SK-N-SH treated with all-trans-retinoic acid at 6 μM for 48 hours (cell line): ENCODE results near the gene ACSL1.

Experiments used
- ATAC-seq: fragments of 200-7000 bp; cut with Tn5 transposase; 3 replicates; pipeline ENCODE4 v1.9.1; 2020; ENCODE audit warnings: mild to moderate bottlenecking, moderate library complexity
- ARNTL ChIP-seq: fragments of 450-650 bp; formaldehyde crosslinking; IDR thresholded peaks from 2 replicates; pipeline ENCODE4 v1.5.0; 2020; ENCODE audit warnings: low read depth, mild to moderate bottlenecking, moderate library complexity, borderline replicate concordance
- BACH2 ChIP-seq: fragments of 250-450 bp; sonication (Bioruptor Pico); IDR thresholded peaks from 2 replicates; pipeline ENCODE4 v1.9.0; 2021; ENCODE audit warnings: mild to moderate bottlenecking, borderline replicate concordance
- ESRRG ChIP-seq: fragments of 250-450 bp; sonication (Bioruptor Pico); IDR thresholded peaks from 2 replicates; pipeline ENCODE4 v1.6.1; 2021; ENCODE audit warnings: mild to moderate bottlenecking
- GLIS3 ChIP-seq: fragments of 250-450 bp; sonication (Bioruptor Pico); IDR thresholded peaks from 2 replicates; pipeline ENCODE4 v1.5.0; 2020; ENCODE audit warnings: mild to moderate bottlenecking, moderate library complexity
- ISL1 ChIP-seq: fragments of 250-450 bp; sonication (Bioruptor Pico); IDR thresholded peaks from 2 replicates; pipeline ENCODE4 v2.1.2; 2022; ENCODE audit warnings: mild to moderate bottlenecking, moderate library complexity
- OSR1 ChIP-seq: fragments of 250-450 bp; sonication (Bioruptor Pico); IDR thresholded peaks from 2 replicates; pipeline ENCODE4 v1.8.0; 2022; ENCODE audit warnings: moderate library complexity, mild to moderate bottlenecking, inconsistent platforms
- PPARA ChIP-seq: fragments of 250-450 bp; sonication (Bioruptor Pico); IDR thresholded peaks from 2 replicates; pipeline ENCODE4 v1.5.0; 2020; ENCODE audit warnings: mild to moderate bottlenecking, borderline replicate concordance
- RARB ChIP-seq: fragments of 250-450 bp; sonication (Bioruptor Pico); IDR thresholded peaks from 2 replicates; pipeline ENCODE4 v1.8.0; 2021; ENCODE audit warnings: mild to moderate bottlenecking, moderate library complexity
- SNAI2 ChIP-seq: fragments of 250-450 bp; sonication (Bioruptor Pico); IDR thresholded peaks from 2 replicates; pipeline ENCODE4 v1.5.0; 2020; ENCODE audit warnings: mild to moderate bottlenecking, moderate library complexity
- TCF4 ChIP-seq: fragments of 250-450 bp; sonication (Bioruptor Pico); IDR thresholded peaks from 2 replicates; pipeline ENCODE4 v1.8.0; 2021; ENCODE audit warnings: mild to moderate bottlenecking, moderate library complexity, borderline replicate concordance
- TOX ChIP-seq: fragments of 250-450 bp; sonication (Bioruptor Pico); IDR thresholded peaks from 2 replicates; pipeline ENCODE4 v1.8.0; 2021; ENCODE audit warnings: mild to moderate bottlenecking, moderate library complexity, borderline replicate concordance
- ZC3H10 ChIP-seq: fragments of 250-450 bp; sonication (Bioruptor Pico); IDR thresholded peaks from 2 replicates; pipeline ENCODE4 v1.5.1; 2021; ENCODE audit warnings: mild to moderate bottlenecking, moderate library complexity
- ZFP3 ChIP-seq: fragments of 250-450 bp; sonication (Bioruptor Pico); IDR thresholded peaks from 2 replicates; pipeline ENCODE4 v1.5.0; 2020; ENCODE audit warnings: mild to moderate bottlenecking, moderate library complexity
- ZFP30 ChIP-seq: fragments of 450-650 bp; formaldehyde crosslinking; IDR thresholded peaks from 2 replicates; pipeline ENCODE4 v1.5.0; 2022; ENCODE audit warnings: mild to moderate bottlenecking, moderate library complexity
- ZNF565 ChIP-seq: fragments of 450-650 bp; formaldehyde crosslinking; conservative IDR thresholded peaks from 2 replicates; pipeline ENCODE4 v1.5.0; 2020; ENCODE audit warnings: low read depth, mild to moderate bottlenecking, moderate library complexity
- ZNF70 ChIP-seq: fragments of 450-650 bp; formaldehyde crosslinking; IDR thresholded peaks from 2 replicates; pipeline ENCODE4 v1.5.0; 2020; ENCODE audit warnings: mild to moderate bottlenecking, moderate library complexity
- ZNF8 ChIP-seq: fragments of 450-650 bp; formaldehyde crosslinking; IDR thresholded peaks from 2 replicates; pipeline ENCODE4 v1.5.0; 2020; ENCODE audit warnings: mild to moderate bottlenecking, moderate library complexity
- TF ChIP-seq, protein P1 (sequence below): fragments of 250-450 bp; sonication (Bioruptor Pico); IDR thresholded peaks from 2 replicates; pipeline ENCODE4 v1.5.1; 2020; ENCODE audit warnings: low read depth, mild to moderate bottlenecking, moderate library complexity
- TF ChIP-seq, protein P2 (sequence below): fragments of 250-450 bp; sonication (Bioruptor Pico); IDR thresholded peaks from 2 replicates; pipeline ENCODE4 v1.8.0; 2021; ENCODE audit warnings: low read depth, mild to moderate bottlenecking, moderate library complexity, borderline replicate concordance
- TF ChIP-seq, protein P3 (sequence below): fragments of 250-450 bp; sonication (Bioruptor Pico); IDR thresholded peaks from 2 replicates; pipeline ENCODE4 v1.5.1; 2021; ENCODE audit warnings: mild to moderate bottlenecking, moderate library complexity
- TF ChIP-seq, protein P4 (sequence below): fragments of 250-450 bp; sonication (Bioruptor Pico); IDR thresholded peaks from 2 replicates; pipeline ENCODE4 v1.8.0; 2020; ENCODE audit warnings: mild to moderate bottlenecking, moderate library complexity, borderline replicate concordance

Gene ACSL1

DNA sequence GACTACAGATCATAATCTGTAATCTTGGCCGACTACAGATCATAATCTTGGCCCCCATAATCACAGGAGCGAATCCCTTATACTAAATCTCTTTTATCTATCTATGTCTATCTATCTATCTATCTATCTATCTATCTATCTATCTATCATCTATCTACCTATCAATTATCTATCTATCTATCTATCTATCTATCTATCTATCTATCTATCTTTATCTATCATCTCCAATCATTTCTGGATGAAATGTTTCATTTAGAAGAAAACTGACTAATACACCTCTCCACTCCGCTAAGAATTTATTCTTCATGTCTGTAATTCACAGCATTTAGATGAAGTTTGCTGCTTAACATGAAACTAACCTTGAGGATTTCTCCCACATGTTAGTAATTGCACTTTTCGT is 45.0 kb upstream of the ACSL1 start:
- TF ChIP-seq ZNF70 (CRISPR knock-in tag), result no peak
- TF ChIP-seq OSR1 (CRISPR knock-in tag), result no peak
- TF ChIP-seq ZNF565 (CRISPR knock-in tag), result no peak
- no peak for TF ChIP-seq ZC3H10 (CRISPR knock-in tag)
- TF ChIP-seq, protein P1, sequence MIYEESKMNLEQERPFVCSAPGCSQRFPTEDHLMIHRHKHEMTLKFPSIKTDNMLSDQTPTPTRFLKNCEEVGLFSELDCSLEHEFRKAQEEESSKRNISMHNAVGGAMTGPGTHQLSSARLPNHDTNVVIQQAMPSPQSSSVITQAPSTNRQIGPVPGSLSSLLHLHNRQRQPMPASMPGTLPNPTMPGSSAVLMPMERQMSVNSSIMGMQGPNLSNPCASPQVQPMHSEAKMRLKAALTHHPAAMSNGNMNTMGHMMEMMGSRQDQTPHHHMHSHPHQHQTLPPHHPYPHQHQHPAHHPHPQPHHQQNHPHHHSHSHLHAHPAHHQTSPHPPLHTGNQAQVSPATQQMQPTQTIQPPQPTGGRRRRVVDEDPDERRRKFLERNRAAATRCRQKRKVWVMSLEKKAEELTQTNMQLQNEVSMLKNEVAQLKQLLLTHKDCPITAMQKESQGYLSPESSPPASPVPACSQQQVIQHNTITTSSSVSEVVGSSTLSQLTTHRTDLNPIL, result no peak
- TF ChIP-seq, protein P2, sequence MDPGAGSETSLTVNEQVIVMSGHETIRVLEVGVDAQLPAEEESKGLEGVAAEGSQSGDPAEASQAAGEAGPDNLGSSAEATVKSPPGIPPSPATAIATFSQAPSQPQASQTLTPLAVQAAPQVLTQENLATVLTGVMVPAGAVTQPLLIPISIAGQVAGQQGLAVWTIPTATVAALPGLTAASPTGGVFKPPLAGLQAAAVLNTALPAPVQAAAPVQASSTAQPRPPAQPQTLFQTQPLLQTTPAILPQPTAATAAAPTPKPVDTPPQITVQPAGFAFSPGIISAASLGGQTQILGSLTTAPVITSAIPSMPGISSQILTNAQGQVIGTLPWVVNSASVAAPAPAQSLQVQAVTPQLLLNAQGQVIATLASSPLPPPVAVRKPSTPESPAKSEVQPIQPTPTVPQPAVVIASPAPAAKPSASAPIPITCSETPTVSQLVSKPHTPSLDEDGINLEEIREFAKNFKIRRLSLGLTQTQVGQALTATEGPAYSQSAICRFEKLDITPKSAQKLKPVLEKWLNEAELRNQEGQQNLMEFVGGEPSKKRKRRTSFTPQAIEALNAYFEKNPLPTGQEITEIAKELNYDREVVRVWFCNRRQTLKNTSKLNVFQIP, result no peak
- no peak for TF ChIP-seq TOX (CRISPR knock-in tag)
- no peak for TF ChIP-seq GLIS3 (CRISPR knock-in tag)
- no peak for TF ChIP-seq ISL1 (CRISPR knock-in tag)
- no peak for TF ChIP-seq BACH2 (CRISPR knock-in tag)
- TF ChIP-seq ZNF8 (CRISPR knock-in tag), result no peak
- TF ChIP-seq ARNTL (CRISPR knock-in tag), result no peak
- no peak for TF ChIP-seq SNAI2
- no peak for TF ChIP-seq RARB (CRISPR knock-in tag)
- no peak for TF ChIP-seq PPARA (CRISPR knock-in tag)
- TF ChIP-seq, protein P3, sequence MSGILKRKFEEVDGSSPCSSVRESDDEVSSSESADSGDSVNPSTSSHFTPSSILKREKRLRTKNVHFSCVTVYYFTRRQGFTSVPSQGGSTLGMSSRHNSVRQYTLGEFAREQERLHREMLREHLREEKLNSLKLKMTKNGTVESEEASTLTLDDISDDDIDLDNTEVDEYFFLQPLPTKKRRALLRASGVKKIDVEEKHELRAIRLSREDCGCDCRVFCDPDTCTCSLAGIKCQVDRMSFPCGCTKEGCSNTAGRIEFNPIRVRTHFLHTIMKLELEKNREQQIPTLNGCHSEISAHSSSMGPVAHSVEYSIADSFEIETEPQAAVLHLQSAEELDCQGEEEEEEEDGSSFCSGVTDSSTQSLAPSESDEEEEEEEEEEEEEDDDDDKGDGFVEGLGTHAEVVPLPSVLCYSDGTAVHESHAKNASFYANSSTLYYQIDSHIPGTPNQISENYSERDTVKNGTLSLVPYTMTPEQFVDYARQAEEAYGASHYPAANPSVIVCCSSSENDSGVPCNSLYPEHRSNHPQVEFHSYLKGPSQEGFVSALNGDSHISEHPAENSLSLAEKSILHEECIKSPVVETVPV (CRISPR knock-in tag), result no peak
- no peak for TF ChIP-seq ESRRG (CRISPR knock-in tag)
- no peak for ATAC-seq

DNA sequence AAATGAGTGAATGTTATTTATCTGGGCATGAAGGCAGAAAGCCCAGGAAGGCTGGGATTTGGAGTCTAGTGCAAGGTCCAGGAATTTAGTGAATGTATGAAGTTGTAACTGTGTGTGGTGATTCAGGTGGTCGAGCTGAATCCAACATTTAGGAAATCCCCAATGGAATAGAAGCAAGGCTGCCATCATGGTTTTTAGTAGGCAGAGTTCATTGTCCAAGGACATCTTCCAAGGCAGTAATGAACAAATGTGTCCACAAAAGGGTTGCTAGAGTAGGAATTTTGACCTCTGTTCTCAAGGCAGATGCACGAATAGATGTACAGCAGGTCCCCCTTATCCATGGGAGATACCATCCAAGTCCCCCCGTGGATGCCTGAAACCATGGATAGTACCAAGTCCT is 42.9 kb upstream of the ACSL1 start:
- TF ChIP-seq ZFP3 (CRISPR knock-in tag) (no peak), OSR1 (CRISPR knock-in tag) (no peak), ARNTL (CRISPR knock-in tag) (no peak), PPARA (CRISPR knock-in tag) (no peak), ZNF8 (CRISPR knock-in tag) (no peak)
- no peak for ATAC-seq

DNA sequence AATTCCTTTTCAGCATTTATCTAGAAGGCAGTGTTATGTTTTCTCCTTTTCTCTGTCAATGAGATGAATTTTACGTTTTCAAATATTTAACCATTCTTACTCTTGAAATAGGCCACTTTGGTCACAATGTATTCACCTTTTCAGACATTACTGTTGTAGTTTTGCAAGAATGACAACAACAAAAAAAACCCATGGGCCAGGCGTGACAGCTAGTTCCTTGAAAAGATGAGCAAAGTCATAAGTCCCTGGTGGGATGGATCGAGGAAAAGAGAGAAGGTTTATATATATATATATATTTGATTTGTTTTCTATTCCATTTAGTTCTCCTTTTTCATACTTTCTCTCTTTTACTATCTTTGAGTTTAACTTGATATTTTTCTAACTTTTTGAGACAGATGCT is 38.1 kb upstream of the ACSL1 start:
- no peak for ATAC-seq
- TF ChIP-seq, protein P4, sequence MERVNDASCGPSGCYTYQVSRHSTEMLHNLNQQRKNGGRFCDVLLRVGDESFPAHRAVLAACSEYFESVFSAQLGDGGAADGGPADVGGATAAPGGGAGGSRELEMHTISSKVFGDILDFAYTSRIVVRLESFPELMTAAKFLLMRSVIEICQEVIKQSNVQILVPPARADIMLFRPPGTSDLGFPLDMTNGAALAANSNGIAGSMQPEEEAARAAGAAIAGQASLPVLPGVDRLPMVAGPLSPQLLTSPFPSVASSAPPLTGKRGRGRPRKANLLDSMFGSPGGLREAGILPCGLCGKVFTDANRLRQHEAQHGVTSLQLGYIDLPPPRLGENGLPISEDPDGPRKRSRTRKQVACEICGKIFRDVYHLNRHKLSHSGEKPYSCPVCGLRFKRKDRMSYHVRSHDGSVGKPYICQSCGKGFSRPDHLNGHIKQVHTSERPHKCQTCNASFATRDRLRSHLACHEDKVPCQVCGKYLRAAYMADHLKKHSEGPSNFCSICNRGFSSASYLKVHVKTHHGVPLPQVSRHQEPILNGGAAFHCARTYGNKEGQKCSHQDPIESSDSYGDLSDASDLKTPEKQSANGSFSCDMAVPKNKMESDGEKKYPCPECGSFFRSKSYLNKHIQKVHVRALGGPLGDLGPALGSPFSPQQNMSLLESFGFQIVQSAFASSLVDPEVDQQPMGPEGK (CRISPR knock-in tag), result no peak
- TF ChIP-seq ZNF565 (CRISPR knock-in tag), result no peak
- TF ChIP-seq BACH2 (CRISPR knock-in tag), result no peak
- TF ChIP-seq TOX (CRISPR knock-in tag), result no peak
- no peak for TF ChIP-seq ZC3H10 (CRISPR knock-in tag)
- TF ChIP-seq RARB (CRISPR knock-in tag), result no peak
- no peak for TF ChIP-seq GLIS3 (CRISPR knock-in tag)
- TF ChIP-seq ZNF70 (CRISPR knock-in tag), result no peak
- TF ChIP-seq TCF4, result no peak
- no peak for TF ChIP-seq PPARA (CRISPR knock-in tag)
- TF ChIP-seq ZFP3 (CRISPR knock-in tag), result no peak
- no peak for TF ChIP-seq SNAI2
- no peak for TF ChIP-seq ARNTL (CRISPR knock-in tag)
- no peak for TF ChIP-seq ISL1 (CRISPR knock-in tag)
- TF ChIP-seq ESRRG (CRISPR knock-in tag), result no peak
- no peak for TF ChIP-seq ZFP30 (CRISPR knock-in tag)

DNA sequence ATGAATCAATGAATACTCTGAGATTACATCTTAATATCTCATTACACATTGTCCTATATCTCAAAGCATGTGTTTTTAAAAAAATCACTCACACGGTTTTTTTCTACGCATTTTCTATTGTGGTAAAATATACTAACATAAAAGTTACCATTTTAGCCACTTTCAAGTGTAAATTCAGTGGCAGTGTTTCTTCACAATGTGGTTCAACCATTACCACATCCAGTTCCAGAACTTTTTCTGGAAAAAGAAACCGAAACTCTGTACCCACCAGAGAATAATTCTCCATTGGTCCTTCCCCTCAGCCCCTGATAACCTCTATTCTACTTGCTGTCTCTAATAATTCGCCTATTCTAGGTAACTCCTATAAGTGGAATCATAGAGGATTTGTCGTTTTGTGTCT is 35.3 kb upstream of the ACSL1 start:
- ATAC-seq, result no peak
- TF ChIP-seq, protein P3 (CRISPR knock-in tag), result no peak
- no peak for TF ChIP-seq RARB (CRISPR knock-in tag)
